T-helper 22 cell (primary cell): ENCODE results near the gene PCDHGC3.

Experiments used
- DNase-seq: peaks from one replicate; pipeline ENCODE4 v3.0.0-alpha.2; 2020; ENCODE audit warnings: low read depth

The PCDHGC3 gene

DNA sequence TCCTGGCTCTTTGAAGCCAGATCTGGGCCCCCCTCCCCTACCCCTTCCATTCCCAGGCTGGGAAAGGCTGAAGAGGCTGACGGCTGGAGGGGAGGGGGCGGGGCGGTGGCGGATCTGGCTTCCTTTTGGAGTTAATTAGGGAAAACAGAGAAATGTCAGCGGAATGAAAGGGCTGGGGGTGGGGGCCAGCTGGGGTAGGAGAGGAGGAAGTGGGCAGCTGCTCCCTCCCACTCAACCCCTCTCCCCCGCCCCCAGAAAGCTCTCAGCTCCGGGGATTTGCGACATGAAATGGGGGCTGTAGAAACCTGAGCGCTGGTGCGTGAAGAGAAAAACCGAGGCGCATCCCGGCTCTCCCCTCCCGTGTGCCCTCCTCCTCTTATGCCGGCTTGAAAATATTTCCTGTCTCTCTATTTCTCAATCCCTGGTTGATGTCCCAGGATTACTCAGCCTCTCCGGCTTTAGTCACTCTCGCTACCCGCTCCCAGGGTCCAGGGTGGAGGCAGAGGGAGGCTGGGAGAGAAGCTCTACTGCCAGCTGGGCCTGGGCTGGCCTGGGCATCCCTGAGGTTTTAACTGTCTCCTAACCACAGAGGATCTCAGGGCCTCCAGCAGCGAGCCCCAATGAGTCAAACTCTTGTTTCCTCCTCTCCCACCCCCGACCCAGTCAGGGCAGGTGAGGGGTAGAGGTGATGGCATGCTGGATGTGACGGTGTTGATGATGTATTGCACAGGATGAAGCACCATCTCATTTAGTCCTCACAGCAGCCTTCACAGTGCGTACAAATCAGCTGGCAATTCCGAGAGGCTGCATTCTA, 33.2 kb downstream of the PCDHGC3 start:
- no peak for DNase-seq

DNA sequence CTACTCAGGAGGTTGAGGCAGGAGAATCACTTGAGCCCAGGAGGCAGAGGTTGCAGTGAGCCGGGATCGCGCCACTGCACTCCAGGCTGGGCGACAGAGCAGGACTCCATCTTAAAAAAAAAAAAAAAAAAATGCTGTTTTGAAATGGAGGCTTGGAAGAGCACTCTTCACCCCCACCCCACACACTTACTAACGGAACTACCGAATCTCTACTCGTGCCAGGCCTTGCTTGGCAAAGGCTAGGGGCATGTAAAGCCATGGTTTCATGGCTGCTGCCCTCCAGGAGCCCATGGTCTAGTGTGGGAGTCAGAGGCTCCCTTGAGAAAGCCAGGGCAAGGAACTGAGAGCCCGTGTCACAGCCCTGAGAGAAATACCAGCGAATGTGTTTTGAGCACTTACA, 34.4 kb downstream of the PCDHGC3 start:
- no peak for DNase-seq

DNA sequence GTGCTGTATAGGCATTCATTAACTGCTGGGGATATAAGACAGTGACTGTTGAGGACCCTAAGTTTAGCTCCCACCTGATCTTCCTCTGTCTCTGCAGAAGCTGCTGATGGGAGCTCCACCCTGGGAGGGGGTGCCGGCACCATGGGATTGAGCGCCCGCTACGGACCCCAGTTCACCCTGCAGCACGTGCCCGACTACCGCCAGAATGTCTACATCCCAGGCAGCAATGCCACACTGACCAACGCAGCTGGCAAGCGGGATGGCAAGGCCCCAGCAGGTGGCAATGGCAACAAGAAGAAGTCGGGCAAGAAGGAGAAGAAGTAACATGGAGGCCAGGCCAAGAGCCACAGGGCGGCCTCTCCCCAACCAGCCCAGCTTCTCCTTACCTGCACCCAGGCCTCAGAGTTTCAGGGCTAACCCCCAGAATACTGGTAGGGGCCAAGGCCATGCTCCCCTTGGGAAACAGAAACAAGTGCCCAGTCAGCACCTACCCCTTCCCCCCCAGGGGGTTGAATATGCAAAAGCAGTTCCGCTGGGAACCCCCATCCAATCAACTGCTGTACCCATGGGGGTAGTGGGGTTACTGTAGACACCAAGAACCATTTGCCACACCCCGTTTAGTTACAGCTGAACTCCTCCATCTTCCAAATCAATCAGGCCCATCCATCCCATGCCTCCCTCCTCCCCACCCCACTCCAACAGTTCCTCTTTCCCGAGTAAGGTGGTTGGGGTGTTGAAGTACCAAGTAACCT, 35.3 kb downstream of the PCDHGC3 start:
- no peak for DNase-seq

DNA sequence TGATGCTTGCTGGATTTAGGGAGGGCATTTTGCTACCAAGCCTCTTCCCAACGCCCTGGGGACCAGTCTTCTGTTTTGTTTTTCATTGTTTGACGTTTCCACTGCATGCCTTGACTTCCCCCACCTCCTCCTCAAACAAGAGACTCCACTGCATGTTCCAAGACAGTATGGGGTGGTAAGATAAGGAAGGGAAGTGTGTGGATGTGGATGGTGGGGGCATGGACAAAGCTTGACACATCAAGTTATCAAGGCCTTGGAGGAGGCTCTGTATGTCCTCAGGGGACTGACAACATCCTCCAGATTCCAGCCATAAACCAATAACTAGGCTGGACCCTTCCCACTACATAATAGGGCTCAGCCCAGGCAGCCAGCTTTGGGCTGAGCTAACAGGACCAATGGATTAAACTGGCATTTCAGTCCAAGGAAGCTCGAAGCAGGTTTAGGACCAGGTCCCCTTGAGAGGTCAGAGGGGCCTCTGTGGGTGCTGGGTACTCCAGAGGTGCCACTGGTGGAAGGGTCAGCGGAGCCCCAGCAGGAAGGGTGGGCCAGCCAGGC, 36.1 kb downstream of the PCDHGC3 start:
- DNase-seq = no peak

DNA sequence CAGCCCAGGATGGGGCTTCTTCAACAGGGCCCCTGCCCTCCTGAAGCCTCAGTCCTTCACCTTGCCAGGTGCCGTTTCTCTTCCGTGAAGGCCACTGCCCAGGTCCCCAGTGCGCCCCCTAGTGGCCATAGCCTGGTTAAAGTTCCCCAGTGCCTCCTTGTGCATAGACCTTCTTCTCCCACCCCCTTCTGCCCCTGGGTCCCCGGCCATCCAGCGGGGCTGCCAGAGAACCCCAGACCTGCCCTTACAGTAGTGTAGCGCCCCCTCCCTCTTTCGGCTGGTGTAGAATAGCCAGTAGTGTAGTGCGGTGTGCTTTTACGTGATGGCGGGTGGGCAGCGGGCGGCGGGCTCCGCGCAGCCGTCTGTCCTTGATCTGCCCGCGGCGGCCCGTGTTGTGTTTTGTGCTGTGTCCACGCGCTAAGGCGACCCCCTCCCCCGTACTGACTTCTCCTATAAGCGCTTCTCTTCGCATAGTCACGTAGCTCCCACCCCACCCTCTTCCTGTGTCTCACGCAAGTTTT, 36.7 kb downstream of the PCDHGC3 start:
- peak; percentile 59 for DNase-seq

GRCh38 chr5:141512911-141513626, 37.3 kb downstream of the PCDHGC3 start:
- DNase-seq = no peak

- DNase-seq = peak; percentile 15
Observed at GRCh38 chr5:141513627-141514329, 38.0 kb downstream of the PCDHGC3 start.

DNA sequence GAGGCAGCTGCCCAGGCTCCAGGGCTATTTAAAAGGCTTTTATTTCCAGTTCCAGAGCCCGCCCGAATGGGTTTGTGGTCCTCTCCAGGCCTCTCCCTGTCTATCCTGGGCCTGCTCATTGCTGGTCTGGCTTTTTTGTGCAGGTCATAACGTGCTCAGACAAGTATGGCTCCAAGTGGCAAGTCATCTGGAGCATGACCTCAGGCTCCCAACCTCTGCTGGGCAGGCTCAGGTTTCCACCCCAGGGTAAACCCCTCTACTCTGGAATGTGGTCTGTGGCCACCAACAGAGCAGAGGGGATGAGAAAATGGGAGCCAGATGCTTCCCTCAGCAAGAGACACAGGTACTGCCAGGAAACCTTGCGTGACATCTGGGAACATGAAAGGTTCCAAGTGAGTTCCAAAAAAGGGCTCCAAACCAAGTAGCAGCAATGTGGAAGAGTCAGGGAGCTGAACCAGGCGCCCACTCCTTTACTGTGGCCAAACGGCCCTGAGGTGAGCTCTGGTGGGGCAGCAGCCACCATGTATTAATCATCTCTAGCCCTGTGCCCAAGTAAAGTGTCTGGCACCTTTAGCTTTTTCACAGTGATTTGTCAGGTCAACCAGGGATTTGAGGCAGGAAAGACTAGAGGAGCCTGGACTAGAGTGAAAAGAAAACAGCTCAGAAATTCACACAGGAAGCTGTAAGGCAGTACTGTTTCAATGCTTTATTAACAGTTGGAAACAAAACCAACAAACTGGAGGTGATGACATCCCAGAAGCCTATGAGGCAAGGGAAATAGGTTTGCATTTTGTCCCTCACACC, 38.8 kb downstream of the PCDHGC3 start:
- no peak for DNase-seq

GRCh38 chr5:141515141-141515540, 39.4 kb downstream of the PCDHGC3 start:
- no peak for DNase-seq

- DNase-seq = no peak
Observed at GRCh38 chr5:141515946-141516671, 40.3 kb downstream of the PCDHGC3 start.

- no peak for DNase-seq
Observed at GRCh38 chr5:141516672-141517025, 40.9 kb downstream of the PCDHGC3 start.

GRCh38 chr5:141517312-141517711, 41.5 kb downstream of the PCDHGC3 start:
- no peak for DNase-seq

DNA sequence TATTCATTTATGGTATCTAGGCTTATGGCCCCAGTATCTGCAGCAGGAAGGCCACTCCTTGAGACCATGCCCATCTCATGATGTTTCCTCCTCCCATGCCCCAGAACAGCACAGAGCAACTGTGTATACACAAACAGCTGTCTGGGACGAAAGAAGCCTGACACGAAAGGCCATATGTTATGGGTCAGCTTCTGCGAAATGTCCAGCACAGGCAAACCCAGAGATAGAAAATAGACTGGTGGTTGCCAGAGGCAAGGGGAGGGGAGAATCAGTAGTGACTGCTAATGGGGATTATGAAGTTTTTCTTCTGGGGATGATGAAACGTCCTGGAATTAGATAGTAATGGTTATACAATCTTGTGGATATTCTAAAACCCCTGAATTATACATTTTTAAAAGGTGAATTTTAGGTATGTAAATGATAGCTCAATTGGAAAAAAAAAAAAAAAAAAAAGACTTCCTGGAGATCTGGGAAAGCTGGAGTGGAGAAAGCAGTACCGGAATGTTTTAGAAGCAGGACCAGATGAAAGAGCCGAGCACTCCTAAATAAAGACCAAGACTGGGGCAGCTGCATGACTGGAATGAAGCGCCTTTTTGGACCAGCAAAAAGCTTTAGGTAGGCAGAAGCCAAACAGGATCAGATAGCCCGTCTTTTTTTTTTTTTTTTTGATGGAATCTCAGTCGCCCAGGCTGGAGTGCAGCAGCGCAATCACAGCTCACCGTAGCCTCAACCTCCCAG, 42.3 kb downstream of the PCDHGC3 start:
- no peak for DNase-seq

- no peak for DNase-seq
Observed at GRCh38 chr5:141518618-141519015, 42.9 kb downstream of the PCDHGC3 start.

- DNase-seq = no peak
Observed at GRCh38 chr5:141519605-141520565, 44.1 kb downstream of the PCDHGC3 start.

GRCh38 chr5:141521244-141521781, 45.5 kb downstream of the PCDHGC3 start:
- DNase-seq = no peak

DNA sequence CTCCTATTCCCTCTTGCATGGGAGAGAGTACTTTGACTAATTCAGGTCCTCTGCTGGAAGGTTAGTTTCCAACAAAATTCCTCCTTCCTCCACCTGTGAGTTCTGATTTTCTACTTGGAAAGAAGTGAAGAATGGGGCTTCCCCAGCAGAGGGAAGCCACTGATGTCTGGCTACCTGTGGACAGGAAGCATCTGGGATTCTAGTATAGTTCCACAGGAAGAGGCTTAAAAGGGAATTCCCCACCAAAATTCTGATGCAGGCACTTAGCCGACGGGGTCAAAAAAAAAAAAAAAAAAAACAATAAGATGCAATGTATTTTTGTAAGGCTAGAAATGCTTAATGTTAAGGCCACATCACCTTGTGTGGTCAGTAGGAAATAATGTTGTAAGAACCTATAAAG, 46.5 kb downstream of the PCDHGC3 start:
- DNase-seq = no peak

- no peak for DNase-seq
Observed at GRCh38 chr5:141523991-141524390, 48.2 kb downstream of the PCDHGC3 start.
